ENCODE data around the gene MNT. TPM values are rescaled to one million over a fixed set of nuclear protein-coding genes. Genes with fewer than 3 reads are reported as not detected.

Gene MNT
- polyA plus RNA-seq, 1 donor from 2014 or later = 6.1 TPM

DNA sequence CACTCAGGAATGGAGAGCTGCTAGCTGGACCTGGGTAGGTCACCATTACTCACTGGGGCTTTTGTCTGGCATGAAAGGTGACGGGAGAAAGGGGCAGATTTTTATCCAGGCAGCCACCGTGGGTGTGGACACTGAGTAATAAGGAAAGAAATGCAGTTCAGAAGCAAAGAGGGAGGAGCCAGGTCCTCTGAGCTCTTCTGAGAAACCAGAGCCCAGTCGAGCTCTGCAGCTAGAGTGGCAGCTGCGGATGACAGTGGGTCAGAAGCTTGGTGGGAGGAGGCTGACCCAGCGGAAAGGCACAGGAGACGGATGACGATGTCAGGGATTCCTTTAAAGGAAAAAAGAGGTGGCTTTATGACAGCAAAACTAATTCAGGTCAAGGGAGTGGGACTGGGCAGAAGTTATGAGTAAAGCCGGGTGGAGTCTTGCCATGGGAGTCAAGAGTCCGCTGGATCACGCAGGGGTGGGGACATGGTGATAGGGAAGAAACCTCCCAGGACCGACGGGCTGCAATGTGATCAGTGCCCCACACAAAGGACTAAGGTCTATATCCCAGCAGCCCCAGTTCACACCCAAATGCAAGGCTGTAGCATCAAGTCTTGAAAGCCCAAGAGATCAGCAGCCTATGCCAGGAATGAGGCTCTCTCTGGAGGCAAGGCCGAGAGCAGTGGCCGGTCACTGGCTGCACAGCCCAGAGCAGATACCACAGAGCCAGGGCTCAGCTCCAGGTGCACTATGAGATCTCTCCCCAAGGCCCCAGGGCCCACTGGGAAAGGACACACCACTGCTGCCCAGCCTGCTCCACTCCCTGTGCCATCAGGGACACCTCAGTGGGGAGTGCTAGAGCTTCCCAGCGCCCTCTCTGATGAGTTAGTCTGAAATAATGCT lies 6.3 kb upstream of the MNT start:
- Histone ChIP-seq H3K27ac (ENCODE audit: low read length) (no peak overlapping the region), H3K4me2 (ENCODE audit: low read length) (no peak overlapping the region), H2AFZ (ENCODE audit: low read depth, low read length) (no peak overlapping the region)

DNA sequence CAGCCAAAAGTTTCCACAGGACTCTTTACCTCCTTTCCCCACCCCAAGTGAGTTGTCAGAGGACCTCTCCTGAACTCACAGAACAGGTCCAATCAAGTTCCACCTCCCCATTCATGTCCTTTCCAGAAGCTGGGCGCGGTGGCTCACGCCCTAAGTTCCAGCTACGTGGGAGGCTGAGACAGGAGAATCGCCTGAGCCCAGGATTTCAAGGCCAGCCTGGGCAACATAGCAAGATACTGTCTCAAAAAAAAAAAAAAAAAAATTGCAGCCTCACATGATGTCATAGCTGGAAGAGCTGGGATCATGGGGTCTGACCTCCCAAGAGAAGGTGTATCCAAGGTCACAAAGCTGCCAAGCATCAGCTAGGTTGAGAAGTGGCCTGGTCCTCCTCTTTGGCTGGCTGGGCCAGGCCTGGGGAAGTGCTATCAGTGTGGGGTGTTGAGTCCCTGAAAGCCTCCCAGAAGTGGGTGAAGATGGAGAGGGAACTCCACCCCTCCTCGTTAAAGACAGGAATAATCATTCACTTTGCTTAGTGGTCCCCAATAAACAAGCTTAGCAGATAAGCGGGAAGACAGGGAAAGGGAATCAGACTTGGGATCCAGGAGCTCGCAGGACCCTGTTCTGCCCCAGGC lies 5.5 kb upstream of the MNT start:
- Histone ChIP-seq H3K27ac (ENCODE audit: low read length) (no peak overlapping the region), H2AFZ (ENCODE audit: low read depth, low read length) (no peak overlapping the region), H3K9me3 (ENCODE audit: low read length) (no peaks in the 10 kb centered on the region), H4K20me1 (ENCODE audit: insufficient read depth) (no peaks in the 10 kb centered on the region), H3K9me2 (ENCODE audit: insufficient read depth, low read length) (no peaks in the 10 kb centered on the region), H3F3A (ENCODE audit: insufficient read depth, low read length, poor library complexity, severe bottlenecking) (no peaks in the 10 kb centered on the region), H3K9ac (ENCODE audit: low read length) (no peak overlapping the region), H3K27me3 (ENCODE audit: insufficient read depth, low read depth, low read length) (no peaks in the 10 kb centered on the region), H3K4me2 (ENCODE audit: low read length) (no peak overlapping the region), H3K79me2 (replicated peaks; ENCODE audit: insufficient read depth, low read length) (no peaks in the 10 kb centered on the region), H3K4me3 (ENCODE audit: low read length) (no peak overlapping the region), H3K36me3 (ENCODE audit: insufficient read depth, low read length) (no peaks in the 10 kb centered on the region)
- TF ChIP-seq SMC3 (conservative IDR thresholded peaks at IDR 0.05; ENCODE audit: poor library complexity) (no peak), RAD21 (conservative IDR thresholded peaks at IDR 0.05) (no peak), TAF1 (IDR thresholded peaks at IDR 0.05; ENCODE audit: low read depth) (no peak), EP300 (conservative IDR thresholded peaks at IDR 0.05; ENCODE audit: poor library complexity, severe bottlenecking) (no peak), EZH2 (IDR thresholded peaks at IDR 0.05; ENCODE audit: borderline replicate concordance, insufficient read depth, low read length, poor library complexity, severe bottlenecking) (no peak)
- TF ChIP-seq, protein P1, sequence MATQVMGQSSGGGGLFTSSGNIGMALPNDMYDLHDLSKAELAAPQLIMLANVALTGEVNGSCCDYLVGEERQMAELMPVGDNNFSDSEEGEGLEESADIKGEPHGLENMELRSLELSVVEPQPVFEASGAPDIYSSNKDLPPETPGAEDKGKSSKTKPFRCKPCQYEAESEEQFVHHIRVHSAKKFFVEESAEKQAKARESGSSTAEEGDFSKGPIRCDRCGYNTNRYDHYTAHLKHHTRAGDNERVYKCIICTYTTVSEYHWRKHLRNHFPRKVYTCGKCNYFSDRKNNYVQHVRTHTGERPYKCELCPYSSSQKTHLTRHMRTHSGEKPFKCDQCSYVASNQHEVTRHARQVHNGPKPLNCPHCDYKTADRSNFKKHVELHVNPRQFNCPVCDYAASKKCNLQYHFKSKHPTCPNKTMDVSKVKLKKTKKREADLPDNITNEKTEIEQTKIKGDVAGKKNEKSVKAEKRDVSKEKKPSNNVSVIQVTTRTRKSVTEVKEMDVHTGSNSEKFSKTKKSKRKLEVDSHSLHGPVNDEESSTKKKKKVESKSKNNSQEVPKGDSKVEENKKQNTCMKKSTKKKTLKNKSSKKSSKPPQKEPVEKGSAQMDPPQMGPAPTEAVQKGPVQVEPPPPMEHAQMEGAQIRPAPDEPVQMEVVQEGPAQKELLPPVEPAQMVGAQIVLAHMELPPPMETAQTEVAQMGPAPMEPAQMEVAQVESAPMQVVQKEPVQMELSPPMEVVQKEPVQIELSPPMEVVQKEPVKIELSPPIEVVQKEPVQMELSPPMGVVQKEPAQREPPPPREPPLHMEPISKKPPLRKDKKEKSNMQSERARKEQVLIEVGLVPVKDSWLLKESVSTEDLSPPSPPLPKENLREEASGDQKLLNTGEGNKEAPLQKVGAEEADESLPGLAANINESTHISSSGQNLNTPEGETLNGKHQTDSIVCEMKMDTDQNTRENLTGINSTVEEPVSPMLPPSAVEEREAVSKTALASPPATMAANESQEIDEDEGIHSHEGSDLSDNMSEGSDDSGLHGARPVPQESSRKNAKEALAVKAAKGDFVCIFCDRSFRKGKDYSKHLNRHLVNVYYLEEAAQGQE (IDR thresholded peaks at IDR 0.05; ENCODE audit: borderline replicate concordance) = no peak
- TF ChIP-seq, protein P2, sequence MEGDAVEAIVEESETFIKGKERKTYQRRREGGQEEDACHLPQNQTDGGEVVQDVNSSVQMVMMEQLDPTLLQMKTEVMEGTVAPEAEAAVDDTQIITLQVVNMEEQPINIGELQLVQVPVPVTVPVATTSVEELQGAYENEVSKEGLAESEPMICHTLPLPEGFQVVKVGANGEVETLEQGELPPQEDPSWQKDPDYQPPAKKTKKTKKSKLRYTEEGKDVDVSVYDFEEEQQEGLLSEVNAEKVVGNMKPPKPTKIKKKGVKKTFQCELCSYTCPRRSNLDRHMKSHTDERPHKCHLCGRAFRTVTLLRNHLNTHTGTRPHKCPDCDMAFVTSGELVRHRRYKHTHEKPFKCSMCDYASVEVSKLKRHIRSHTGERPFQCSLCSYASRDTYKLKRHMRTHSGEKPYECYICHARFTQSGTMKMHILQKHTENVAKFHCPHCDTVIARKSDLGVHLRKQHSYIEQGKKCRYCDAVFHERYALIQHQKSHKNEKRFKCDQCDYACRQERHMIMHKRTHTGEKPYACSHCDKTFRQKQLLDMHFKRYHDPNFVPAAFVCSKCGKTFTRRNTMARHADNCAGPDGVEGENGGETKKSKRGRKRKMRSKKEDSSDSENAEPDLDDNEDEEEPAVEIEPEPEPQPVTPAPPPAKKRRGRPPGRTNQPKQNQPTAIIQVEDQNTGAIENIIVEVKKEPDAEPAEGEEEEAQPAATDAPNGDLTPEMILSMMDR (IDR thresholded peaks at IDR 0.05; ENCODE audit: poor library complexity, severe bottlenecking) = no peak

More for the DNA sequence above, 6.3 kb upstream of the MNT start:
- Histone ChIP-seq H3K4me3 (ENCODE audit: low read length) (no peak overlapping the region), H3K27me3 (ENCODE audit: insufficient read depth, low read depth, low read length) (no peaks in the 10 kb centered on the region), H3K9me2 (ENCODE audit: insufficient read depth, low read length) (no peaks in the 10 kb centered on the region), H3K36me3 (ENCODE audit: insufficient read depth, low read length) (no peaks in the 10 kb centered on the region), H3K9me3 (ENCODE audit: low read length) (no peaks in the 10 kb centered on the region), H4K20me1 (ENCODE audit: insufficient read depth) (no peaks in the 10 kb centered on the region), H3F3A (ENCODE audit: insufficient read depth, low read length, poor library complexity, severe bottlenecking) (no peaks in the 10 kb centered on the region), H3K9ac (ENCODE audit: low read length) (no peak overlapping the region), H3K79me2 (replicated peaks; ENCODE audit: insufficient read depth, low read length) (no peaks in the 10 kb centered on the region)
- TF ChIP-seq MXI1 (conservative IDR thresholded peaks at IDR 0.05; ENCODE audit: poor library complexity, severe bottlenecking) = no peak
- TF ChIP-seq EP300 (conservative IDR thresholded peaks at IDR 0.05; ENCODE audit: poor library complexity, severe bottlenecking) = no peak
- TF ChIP-seq, protein P1 (IDR thresholded peaks at IDR 0.05; ENCODE audit: borderline replicate concordance) = no peak
- TF ChIP-seq, protein P2 (IDR thresholded peaks at IDR 0.05; ENCODE audit: poor library complexity, severe bottlenecking) = no peak
- no peak for TF ChIP-seq TAF1 (IDR thresholded peaks at IDR 0.05; ENCODE audit: low read depth)
- TF ChIP-seq SMC3 (conservative IDR thresholded peaks at IDR 0.05; ENCODE audit: poor library complexity) = no peak
- TF ChIP-seq EZH2 (IDR thresholded peaks at IDR 0.05; ENCODE audit: borderline replicate concordance, insufficient read depth, low read length, poor library complexity, severe bottlenecking) = no peak
- no peak for TF ChIP-seq RAD21 (conservative IDR thresholded peaks at IDR 0.05)
- no peak for TF ChIP-seq POLR2AphosphoS5 (IDR thresholded peaks at IDR 0.05)

Measured in neural cell (in vitro differentiated cells).